ENCODE measurements around the gene TMOD2. TPM values are rescaled to one million over a fixed set of nuclear protein-coding genes. Genes with fewer than 3 reads are reported as not detected.

The TMOD2 gene
- polyA plus RNA-seq, 3 donors = 5.8 to 12.7 (median 6.2) TPM

GRCh38 chr15:51760805-51761204 is 9.4 kb downstream of the TMOD2 start:
- Mint-ChIP-seq H3K4me1 (peaks cover 50% of the 10 kb centered on the region), H3K27ac (peak overlapping the region in 1 of 7 donors; percentile 42), H3K36me3 (peaks cover 11 to 13% of the 10 kb centered on the region in 2 donors), H3K9me3 (peaks cover 0 to 2% (median 0%) of the 10 kb centered on the region in 7 donors), H3K4me3 (no peak overlapping the region), H3K27me3 (ENCODE audit: low read depth in 3 of 3) (peaks cover 0 to 2% (median 0%) of the 10 kb centered on the region in 3 donors)
- H3K27ac ChIP-seq (ENCODE audit: low read depth in 1 of 2, low read length in 2 of 2) = no peak overlapping the region
- H2AFZ ChIP-seq (ENCODE audit: insufficient read depth, low read depth, low read length, poor library complexity, severe bottlenecking) = no peak overlapping the region
- H3K27me3 ChIP-seq (ENCODE audit: control insufficient read depth in 2 of 2, insufficient read depth in 2 of 2, low read length in 2 of 2) = no peaks in the 10 kb centered on the region
- H3K36me3 ChIP-seq (replicated peaks in 1 of 2; ENCODE audit: control insufficient read depth in 1 of 2, insufficient read depth in 2 of 2, low read length in 2 of 2) = no peaks in the 10 kb centered on the region
- no peak for DNase-seq
- H3K4me1 ChIP-seq (ENCODE audit: control insufficient read depth in 1 of 2, insufficient read depth in 2 of 2, low read length in 2 of 2) = peaks cover 42 to 44% of the 10 kb centered on the region in 2 donors
- H3K4me2 ChIP-seq (replicated peaks; ENCODE audit: extremely low read depth, low read length, poor library complexity, severe bottlenecking) = no peak overlapping the region
- peaks cover 0 to 3% of the 10 kb centered on the region in 2 donors for H3K9me3 ChIP-seq (replicated peaks in 1 of 2; ENCODE audit: control insufficient read depth in 1 of 2, insufficient read depth in 1 of 2, low read length in 2 of 2)
- WGBS (ENCODE audit: insufficient coverage) = no CpG with 5 or more reads among the region's 3 CpGs
- no peak overlapping the region for H3K4me3 ChIP-seq (replicated peaks in 1 of 3; ENCODE audit: low read depth in 2 of 3, low read length in 3 of 3)
- H3K9ac ChIP-seq (ENCODE audit: insufficient read depth, low read length, poor library complexity, severe bottlenecking) = no peak overlapping the region
- peaks cover 52% of the 10 kb centered on the region for H3K79me2 ChIP-seq (ENCODE audit: insufficient read depth, low read length)
- TF ChIP-seq, protein P1, sequence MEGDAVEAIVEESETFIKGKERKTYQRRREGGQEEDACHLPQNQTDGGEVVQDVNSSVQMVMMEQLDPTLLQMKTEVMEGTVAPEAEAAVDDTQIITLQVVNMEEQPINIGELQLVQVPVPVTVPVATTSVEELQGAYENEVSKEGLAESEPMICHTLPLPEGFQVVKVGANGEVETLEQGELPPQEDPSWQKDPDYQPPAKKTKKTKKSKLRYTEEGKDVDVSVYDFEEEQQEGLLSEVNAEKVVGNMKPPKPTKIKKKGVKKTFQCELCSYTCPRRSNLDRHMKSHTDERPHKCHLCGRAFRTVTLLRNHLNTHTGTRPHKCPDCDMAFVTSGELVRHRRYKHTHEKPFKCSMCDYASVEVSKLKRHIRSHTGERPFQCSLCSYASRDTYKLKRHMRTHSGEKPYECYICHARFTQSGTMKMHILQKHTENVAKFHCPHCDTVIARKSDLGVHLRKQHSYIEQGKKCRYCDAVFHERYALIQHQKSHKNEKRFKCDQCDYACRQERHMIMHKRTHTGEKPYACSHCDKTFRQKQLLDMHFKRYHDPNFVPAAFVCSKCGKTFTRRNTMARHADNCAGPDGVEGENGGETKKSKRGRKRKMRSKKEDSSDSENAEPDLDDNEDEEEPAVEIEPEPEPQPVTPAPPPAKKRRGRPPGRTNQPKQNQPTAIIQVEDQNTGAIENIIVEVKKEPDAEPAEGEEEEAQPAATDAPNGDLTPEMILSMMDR (IDR thresholded peaks at IDR 0.05) = no peak
- intact Hi-C loops (cut with micrococcal nuclease) = loop anchor here in 1 of 2 donors (10.0 kb wide), 1 partner anchor 46 kb away; no protein-coding TSS in a partner anchor
- H4K20me1 ChIP-seq (ENCODE audit: insufficient read depth, low read length) = peaks cover 88% of the 10 kb centered on the region

- H3K27me3 Mint-ChIP-seq (ENCODE audit: low read depth in 3 of 3) = no peaks in the 10 kb centered on the region
- WGBS (ENCODE audit: insufficient coverage) = no CpG with 5 or more reads among the region's 7 CpGs
Measured at GRCh38 chr15:51765751-51766150, 14.4 kb downstream of the TMOD2 start.

More at GRCh38 chr15:51765751-51766150, 14.4 kb downstream of the TMOD2 start:
- no peak overlapping the region for H3K27ac ChIP-seq (ENCODE audit: low read depth in 1 of 2, low read length in 2 of 2)
- H4K20me1 ChIP-seq (ENCODE audit: insufficient read depth, low read length) = peaks cover 60% of the 10 kb centered on the region
- H3K36me3 Mint-ChIP-seq = peaks cover 36 to 38% of the 10 kb centered on the region in 2 donors
- H3K27ac Mint-ChIP-seq = no peak overlapping the region
- peaks cover 17 to 23% of the 10 kb centered on the region in 2 donors for H3K4me1 ChIP-seq (ENCODE audit: control insufficient read depth in 1 of 2, insufficient read depth in 2 of 2, low read length in 2 of 2)
- H3K9ac ChIP-seq (ENCODE audit: insufficient read depth, low read length, poor library complexity, severe bottlenecking) = no peak overlapping the region
- peaks cover 19 to 30% of the 10 kb centered on the region in 2 donors for H3K36me3 ChIP-seq (replicated peaks in 1 of 2; ENCODE audit: control insufficient read depth in 1 of 2, insufficient read depth in 2 of 2, low read length in 2 of 2)
- peaks cover 27% of the 10 kb centered on the region for H3K4me1 Mint-ChIP-seq
- H3K4me3 Mint-ChIP-seq = no peak overlapping the region
- no peak overlapping the region for H2AFZ ChIP-seq (ENCODE audit: insufficient read depth, low read depth, low read length, poor library complexity, severe bottlenecking)
- intact Hi-C loops (cut with micrococcal nuclease) = loop anchor here in 1 of 2 donors (10.0 kb wide), 1 partner anchor 51 kb away; no protein-coding TSS in a partner anchor
- H3K79me2 ChIP-seq (ENCODE audit: insufficient read depth, low read length) = peaks cover 24% of the 10 kb centered on the region
- TF ChIP-seq, protein P1 (IDR thresholded peaks at IDR 0.05) = no peak
- no peak overlapping the region for H3K4me3 ChIP-seq (replicated peaks in 1 of 3; ENCODE audit: low read depth in 2 of 3, low read length in 3 of 3)
- DNase-seq = no peak
- no peaks in the 10 kb centered on the region for H3K9me3 ChIP-seq (replicated peaks in 1 of 2; ENCODE audit: control insufficient read depth in 1 of 2, insufficient read depth in 1 of 2, low read length in 2 of 2)
- H3K27me3 ChIP-seq (ENCODE audit: control insufficient read depth in 2 of 2, insufficient read depth in 2 of 2, low read length in 2 of 2) = no peaks in the 10 kb centered on the region
- no peak overlapping the region for H3K4me2 ChIP-seq (replicated peaks; ENCODE audit: extremely low read depth, low read length, poor library complexity, severe bottlenecking)
- peaks cover 0 to 2% (median 0%) of the 10 kb centered on the region in 7 donors for H3K9me3 Mint-ChIP-seq

Data from CD14-positive monocyte (primary cell).